ENCODE measurements around the gene NEAT1.

Gene NEAT1

DNA sequence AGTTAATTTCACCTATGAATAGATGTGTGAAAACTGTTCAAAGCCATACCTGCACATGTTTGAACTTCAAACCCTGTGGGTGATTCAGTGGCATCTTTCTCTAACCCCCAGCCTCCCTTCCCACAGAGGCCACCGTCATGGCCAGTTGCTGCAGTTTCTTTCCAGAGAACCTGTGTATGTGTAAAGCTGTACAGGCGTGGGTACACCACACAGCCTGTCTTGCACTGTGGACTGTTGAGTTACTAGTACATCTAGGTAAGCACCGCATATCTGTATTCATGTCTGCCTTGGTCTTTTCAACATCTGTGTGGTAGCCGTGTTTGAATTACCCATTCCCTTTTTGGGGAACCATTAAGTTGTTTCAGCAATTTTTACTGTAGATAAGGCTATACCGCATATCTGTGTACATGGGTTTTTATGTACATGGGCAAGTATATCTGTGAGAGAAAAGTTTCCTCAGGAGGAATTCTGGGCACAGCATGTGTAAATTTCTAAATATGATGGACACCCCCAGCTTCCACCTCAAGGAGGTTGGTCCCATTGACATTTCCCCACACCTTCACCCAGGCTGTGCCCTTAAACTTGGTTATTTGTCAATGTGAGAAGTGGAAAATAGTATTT is 13.9 kb downstream of the NEAT1 start:
- no peak for TF ChIP-seq CTCF (conservative IDR thresholded peaks at IDR 0.05; ENCODE audit: control insufficient read depth, insufficient read depth, low read depth, low read length)
- peak; percentile 42 for DNase-seq (ENCODE audit: low read depth)
- no peak overlapping the region for H3K4me3 ChIP-seq (ENCODE audit: control insufficient read depth, low read depth, low read length)

DNA sequence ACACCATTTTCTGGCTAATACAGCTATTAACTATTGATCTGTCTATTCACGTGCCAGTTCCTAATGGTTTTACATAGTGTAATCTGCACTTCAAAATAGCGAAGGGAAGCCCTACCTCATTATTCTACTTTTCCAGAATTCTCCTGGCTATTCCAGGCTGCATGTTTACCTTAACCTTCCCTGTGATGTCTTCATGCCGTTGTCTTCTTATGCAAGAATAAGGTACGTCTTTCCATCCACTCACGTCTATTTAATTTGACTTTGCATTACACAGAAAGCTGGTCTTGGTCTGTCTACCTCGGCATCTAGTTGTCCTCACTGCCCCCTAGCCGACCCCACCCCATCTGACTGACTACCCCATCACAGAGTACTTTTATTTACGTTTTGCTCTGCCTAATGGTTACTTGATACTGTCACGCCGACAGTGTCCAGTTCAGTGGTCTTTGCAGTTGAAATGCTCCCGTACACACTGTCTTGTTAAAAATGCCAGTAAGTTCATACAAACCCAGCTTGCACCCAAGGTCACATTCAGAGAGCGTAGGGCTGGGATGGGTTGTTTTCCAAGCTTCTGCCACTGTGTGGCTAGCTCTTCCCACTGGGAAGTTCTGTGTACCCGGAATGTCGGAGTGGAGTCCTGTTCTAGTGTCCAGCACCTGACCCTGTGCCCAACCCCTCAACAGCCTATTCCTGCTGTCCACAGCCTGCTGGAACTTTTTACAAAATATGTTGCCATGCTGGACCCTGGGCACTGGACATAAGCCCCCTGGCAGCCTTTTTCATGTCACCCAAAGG is 15.0 kb downstream of the NEAT1 start:
- no peak overlapping the region for H3K4me3 ChIP-seq (ENCODE audit: control insufficient read depth, low read depth, low read length)
- TF ChIP-seq CTCF (conservative IDR thresholded peaks at IDR 0.05; ENCODE audit: control insufficient read depth, insufficient read depth, low read depth, low read length) = no peak
- DNase-seq (ENCODE audit: low read depth) = peak; percentile 48

- no peak overlapping the region for H3K4me3 ChIP-seq (ENCODE audit: control insufficient read depth, low read depth, low read length)
- no peak for TF ChIP-seq CTCF (conservative IDR thresholded peaks at IDR 0.05; ENCODE audit: control insufficient read depth, insufficient read depth, low read depth, low read length)
- DNase-seq (ENCODE audit: low read depth) = peak; percentile 51
Observed at GRCh38 chr11:65438257-65439151, 15.9 kb downstream of the NEAT1 start.

DNA sequence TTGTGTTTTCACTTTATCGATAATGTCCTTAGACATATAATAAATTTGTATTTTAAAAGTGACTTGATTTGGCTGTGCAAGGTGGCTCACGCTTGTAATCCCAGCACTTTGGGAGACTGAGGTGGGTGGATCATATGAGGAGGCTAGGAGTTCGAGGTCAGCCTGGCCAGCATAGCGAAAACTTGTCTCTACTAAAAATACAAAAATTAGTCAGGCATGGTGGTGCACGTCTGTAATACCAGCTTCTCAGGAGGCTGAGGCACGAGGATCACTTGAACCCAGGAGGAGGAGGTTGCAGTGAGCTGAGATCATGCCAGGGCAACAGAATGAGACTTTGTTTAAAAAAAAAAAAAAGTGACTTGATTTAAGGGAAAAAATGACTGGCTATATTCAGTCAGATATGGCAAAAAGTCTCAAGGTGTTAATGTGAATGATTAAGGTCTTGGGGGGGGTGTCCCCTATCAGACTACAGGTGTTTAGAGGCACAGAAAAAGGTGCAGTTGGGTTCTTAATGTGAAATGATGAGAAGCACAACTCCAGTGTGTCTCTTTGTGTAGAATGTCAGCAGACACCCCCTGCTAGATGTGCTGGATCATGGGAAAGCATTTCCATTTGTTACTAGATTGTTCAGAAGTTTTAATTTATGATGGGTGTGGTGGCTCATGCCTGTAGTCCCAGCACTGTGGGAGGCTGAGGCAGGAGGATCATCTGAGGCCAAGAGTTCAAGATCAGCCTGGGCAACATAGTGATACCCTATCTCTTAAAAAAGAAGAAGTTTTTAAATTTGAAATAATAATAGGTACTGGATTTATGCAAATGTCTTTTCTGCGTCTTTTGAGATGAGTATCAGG is 17.0 kb downstream of the NEAT1 start:
- DNase-seq (ENCODE audit: low read depth) = peak; percentile 56
- no peak overlapping the region for H3K4me3 ChIP-seq (ENCODE audit: control insufficient read depth, low read depth, low read length)
- no peak for TF ChIP-seq CTCF (conservative IDR thresholded peaks at IDR 0.05; ENCODE audit: control insufficient read depth, insufficient read depth, low read depth, low read length)

- no peak for TF ChIP-seq CTCF (conservative IDR thresholded peaks at IDR 0.05; ENCODE audit: control insufficient read depth, insufficient read depth, low read depth, low read length)
- H3K4me3 ChIP-seq (ENCODE audit: control insufficient read depth, low read depth, low read length) = no peak overlapping the region
- DNase-seq (ENCODE audit: low read depth) = peak; percentile 48
Observed at GRCh38 chr11:65440831-65441499, 18.4 kb downstream of the NEAT1 start.

Measured in fibroblast of mammary gland (primary cell).